ENCODE measurements around the gene TMEM8B. TPM values are rescaled to one million over a fixed set of nuclear protein-coding genes. Genes with fewer than 3 reads are reported as not detected.

The TMEM8B gene
- polyA plus RNA-seq, 3 donors: 2.6 to 11.6 (median 3.8) TPM

DNA sequence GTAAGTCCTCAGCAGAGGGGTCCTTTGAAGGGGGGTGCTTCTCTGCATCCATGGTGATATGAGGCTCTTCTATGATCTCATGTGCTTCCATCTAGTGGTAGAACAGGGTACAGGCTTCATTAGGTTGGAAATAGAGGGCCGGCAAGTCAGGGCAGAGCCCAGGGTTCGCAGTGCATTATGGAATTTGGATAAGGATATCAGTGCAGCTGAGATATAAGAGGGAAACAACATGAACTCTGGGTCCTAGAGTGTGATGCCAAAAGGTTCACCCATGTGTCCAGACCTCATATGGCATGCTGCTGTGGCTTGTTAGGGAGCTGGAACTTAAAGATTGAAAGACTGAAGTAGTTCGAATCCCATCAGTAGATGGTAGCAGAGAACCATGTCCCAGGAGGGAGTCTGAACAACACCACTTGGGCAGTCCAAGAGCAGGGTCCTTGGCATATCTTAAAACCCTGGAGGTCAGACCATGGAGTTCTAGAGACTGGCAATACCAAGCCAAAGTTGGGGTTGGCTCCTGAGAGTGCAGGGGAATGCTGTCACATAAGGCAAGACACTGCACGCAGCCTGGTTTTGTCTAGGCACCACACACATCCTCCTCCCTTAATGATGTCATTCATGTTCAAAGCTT, 2.8 kb upstream of the TMEM8B start:
- Histone ChIP-seq H3K36me3 (replicated peaks in 1 of 2; ENCODE audit: control insufficient read depth in 1 of 2, insufficient read depth in 2 of 2, low read length in 2 of 2) (no peaks in the 10 kb centered on the region), H2AFZ (ENCODE audit: insufficient read depth, low read depth, low read length, poor library complexity, severe bottlenecking) (peak overlapping the region; percentile 22), H3K9me3 (replicated peaks in 1 of 2; ENCODE audit: control insufficient read depth in 1 of 2, insufficient read depth in 1 of 2, low read length in 2 of 2) (no peaks in the 10 kb centered on the region), H3K4me2 (replicated peaks; ENCODE audit: extremely low read depth, low read length, poor library complexity, severe bottlenecking) (peak overlapping the region; percentile 45), H3K27ac (ENCODE audit: low read depth in 1 of 2, low read length in 2 of 2) (no peak overlapping the region), H3K4me1 (ENCODE audit: control insufficient read depth in 1 of 2, insufficient read depth in 2 of 2, low read length in 2 of 2) (peaks cover 22 to 33% of the 10 kb centered on the region in 2 donors), H4K20me1 (ENCODE audit: insufficient read depth, low read length) (no peaks in the 10 kb centered on the region), H3K27me3 (ENCODE audit: control insufficient read depth in 2 of 2, insufficient read depth in 2 of 2, low read length in 2 of 2) (no peaks in the 10 kb centered on the region), H3K4me3 (replicated peaks in 1 of 3; ENCODE audit: low read depth in 2 of 3, low read length in 3 of 3) (no peak overlapping the region), H3K9ac (ENCODE audit: insufficient read depth, low read length, poor library complexity, severe bottlenecking) (no peak overlapping the region), H3K79me2 (ENCODE audit: insufficient read depth, low read length) (peaks cover 4% of the 10 kb centered on the region)
- Mint-ChIP-seq H3K27ac (peak overlapping the region in 3 of 7 donors; percentile 42 to 56 (median 54)), H3K4me3 (peak overlapping the region; percentile 63 to 64), H3K27me3 (ENCODE audit: low read depth in 3 of 3) (peaks cover 15 to 16% (median 16%) of the 10 kb centered on the region in 3 donors), H3K9me3 (no peaks in the 10 kb centered on the region), H3K4me1 (peaks cover 36% of the 10 kb centered on the region), H3K36me3 (no peaks in the 10 kb centered on the region)
- peak; percentile 94 for TF ChIP-seq CTCF (IDR thresholded peaks at IDR 0.05)
- peak; percentile 42 to 54 (median 54) for DNase-seq
- intact Hi-C loops (cut with micrococcal nuclease): loop anchor here (5.0 kb wide), 3 partner anchors 46 to 94 kb away; partner anchors contain the start of genes CREB3 (in 1 of the 2), OR13J1 (in 1 of the 2) and TLN1 (in 1 of the 2)
- WGBS (ENCODE audit: insufficient coverage): 30% methylated on average over 4 of the region's 4 CpGs

- Histone ChIP-seq H4K20me1 (ENCODE audit: insufficient read depth, low read length) (no peaks in the 10 kb centered on the region), H3K27me3 (ENCODE audit: control insufficient read depth in 2 of 2, insufficient read depth in 2 of 2, low read length in 2 of 2) (no peaks in the 10 kb centered on the region), H3K36me3 (replicated peaks in 1 of 2; ENCODE audit: control insufficient read depth in 1 of 2, insufficient read depth in 2 of 2, low read length in 2 of 2) (no peaks in the 10 kb centered on the region), H3K4me1 (ENCODE audit: control insufficient read depth in 1 of 2, insufficient read depth in 2 of 2, low read length in 2 of 2) (peaks cover 35 to 46% of the 10 kb centered on the region in 2 donors), H3K27ac (ENCODE audit: low read depth in 1 of 2, low read length in 2 of 2) (no peak overlapping the region), H3K79me2 (ENCODE audit: insufficient read depth, low read length) (peaks cover 4% of the 10 kb centered on the region), H3K9ac (ENCODE audit: insufficient read depth, low read length, poor library complexity, severe bottlenecking) (no peak overlapping the region), H3K4me3 (replicated peaks in 1 of 3; ENCODE audit: low read depth in 2 of 3, low read length in 3 of 3) (no peak overlapping the region), H2AFZ (ENCODE audit: insufficient read depth, low read depth, low read length, poor library complexity, severe bottlenecking) (no peak overlapping the region), H3K4me2 (replicated peaks; ENCODE audit: extremely low read depth, low read length, poor library complexity, severe bottlenecking) (no peak overlapping the region), H3K9me3 (replicated peaks in 1 of 2; ENCODE audit: control insufficient read depth in 1 of 2, insufficient read depth in 1 of 2, low read length in 2 of 2) (no peaks in the 10 kb centered on the region)
- Mint-ChIP-seq H3K4me3 (peak overlapping the region in 1 of 2 donors; percentile 57), H3K9me3 (no peaks in the 10 kb centered on the region), H3K27ac (peak overlapping the region in 1 of 7 donors; percentile 17), H3K27me3 (ENCODE audit: low read depth in 3 of 3) (peaks cover 14 to 18% (median 16%) of the 10 kb centered on the region in 3 donors), H3K4me1 (peaks cover 47% of the 10 kb centered on the region), H3K36me3 (no peaks in the 10 kb centered on the region)
- no CpG with 5 or more reads among the region's 3 CpGs for WGBS (ENCODE audit: insufficient coverage)
- intact Hi-C loops (cut with micrococcal nuclease): loop anchor here (5.0 kb wide), 3 partner anchors 45 to 95 kb away; partner anchors contain the start of genes CREB3 (in 1 of the 2), OR13J1 (in 1 of the 2) and TLN1 (in 1 of the 2)
- no peak for TF ChIP-seq CTCF (IDR thresholded peaks at IDR 0.05)
- DNase-seq: no peak
These were observed 1.5 kb upstream of the TMEM8B start for GRCh38 chr9:35827486-35827885.
